Lower leg skin (tissue), 4 donors: Measurements from ENCODE around the gene EVL. TPM values are rescaled to one million over a fixed set of nuclear protein-coding genes. Genes with fewer than 3 reads are reported as not detected.

Experiments
- DNase-seq, 2 donors: peaks; one replicate each; pipeline ENCODE4 v3.0.0-alpha.2; 2019; ENCODE audit warnings: low spot score in 2 of 2
- H3K4me3 ChIP-seq: fragments of 200-600 bp; sonication (generic); 2 replicates; pipeline ENCODE4 v1.5.1; 2017; ENCODE audit warnings: mild to moderate bottlenecking, low read depth; ENCODE audit not compliant: poor library complexity, severe bottlenecking
- POLR2A ChIP-seq, 2 donors: fragments of 450-650 bp; IDR thresholded peaks; one replicate each; pipeline ENCODE4 v1.6.1; 2016 to 2017; ENCODE audit warnings: antibody characterized with exemption in 2 of 2, mild to moderate bottlenecking in 1 of 2, moderate library complexity in 1 of 2
- WGBS, 2 donors: methylation state at CpG; one replicate each; pipeline ENCODE4 v1.1.5; 2018; 5-methylcytosine and 5-hydroxymethylcytosine counted together
- intact Hi-C: fragments of 100-400 bp; cut with DNase I; formaldehyde crosslinking; loops from one replicate; pipeline ENCODE4 v1.15.0; 2023; ENCODE audit warnings: low total_unique reads
- total RNA-seq, 4 donors: library from RNA; depleted of rRNA; stranded (reverse); fragments of >200 nt; gene quantifications; one replicate each; pipeline ENCODE4 v1.1.0, GENCODE V29; 2016
- TF ChIP-seq, protein P1 (sequence below), 3 donors: fragments of 450-650 bp; IDR thresholded peaks; one replicate each; pipeline ENCODE4 v1.5.1; 2016; ENCODE audit warnings: antibody characterized with exemption in 3 of 3, mild to moderate bottlenecking in 3 of 3, moderate library complexity in 2 of 3

EVL gene
- total RNA-seq, 4 donors from 2014 or later, result 26.4 to 51.4 (median 40.9) TPM

DNA sequence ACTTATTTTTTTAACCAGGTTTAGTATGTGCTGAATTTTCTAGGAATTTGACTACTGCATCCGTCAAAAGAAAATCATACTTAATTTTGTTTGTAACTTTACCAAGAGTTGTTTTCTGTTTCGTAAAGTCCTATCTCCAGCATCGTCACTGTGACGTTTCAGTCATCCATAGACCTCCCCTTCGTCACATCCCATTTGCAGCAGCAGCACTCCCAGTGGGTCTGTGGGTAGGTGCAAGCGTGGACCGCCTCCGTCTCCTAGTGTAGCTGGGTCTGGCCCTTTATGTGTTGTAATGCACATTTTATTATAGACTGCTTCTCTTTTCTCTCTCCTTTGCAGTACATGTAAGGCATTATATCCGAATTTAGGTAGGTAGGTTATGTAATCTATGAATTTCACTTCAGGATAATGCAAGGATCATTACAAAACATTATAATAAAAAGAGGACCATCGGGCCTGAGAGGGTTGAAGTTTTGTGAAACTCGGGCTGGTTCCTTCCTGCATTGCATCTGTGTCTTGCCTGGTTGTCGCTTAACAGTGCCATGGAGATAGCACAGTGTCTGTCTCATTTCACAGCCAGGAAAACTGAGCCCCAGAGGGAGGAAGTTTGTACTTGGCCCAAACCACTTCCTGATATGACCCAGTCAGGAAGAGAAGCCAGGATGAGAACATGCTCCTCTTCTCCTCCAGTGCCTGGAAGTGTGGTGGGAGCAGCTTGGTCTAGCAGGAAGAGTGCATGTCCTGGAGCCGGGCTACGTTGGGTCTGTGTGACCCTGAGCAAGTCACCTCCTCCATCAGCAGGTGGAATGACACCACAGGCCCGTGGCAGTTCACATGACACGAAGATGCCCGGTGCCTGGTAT lies 41.3 kb downstream of the EVL start:
- TF ChIP-seq, protein P1, sequence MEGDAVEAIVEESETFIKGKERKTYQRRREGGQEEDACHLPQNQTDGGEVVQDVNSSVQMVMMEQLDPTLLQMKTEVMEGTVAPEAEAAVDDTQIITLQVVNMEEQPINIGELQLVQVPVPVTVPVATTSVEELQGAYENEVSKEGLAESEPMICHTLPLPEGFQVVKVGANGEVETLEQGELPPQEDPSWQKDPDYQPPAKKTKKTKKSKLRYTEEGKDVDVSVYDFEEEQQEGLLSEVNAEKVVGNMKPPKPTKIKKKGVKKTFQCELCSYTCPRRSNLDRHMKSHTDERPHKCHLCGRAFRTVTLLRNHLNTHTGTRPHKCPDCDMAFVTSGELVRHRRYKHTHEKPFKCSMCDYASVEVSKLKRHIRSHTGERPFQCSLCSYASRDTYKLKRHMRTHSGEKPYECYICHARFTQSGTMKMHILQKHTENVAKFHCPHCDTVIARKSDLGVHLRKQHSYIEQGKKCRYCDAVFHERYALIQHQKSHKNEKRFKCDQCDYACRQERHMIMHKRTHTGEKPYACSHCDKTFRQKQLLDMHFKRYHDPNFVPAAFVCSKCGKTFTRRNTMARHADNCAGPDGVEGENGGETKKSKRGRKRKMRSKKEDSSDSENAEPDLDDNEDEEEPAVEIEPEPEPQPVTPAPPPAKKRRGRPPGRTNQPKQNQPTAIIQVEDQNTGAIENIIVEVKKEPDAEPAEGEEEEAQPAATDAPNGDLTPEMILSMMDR (IDR thresholded peaks at IDR 0.05), result no peak
- no peak for TF ChIP-seq POLR2A (IDR thresholded peaks at IDR 0.05)
- no peak overlapping the region for H3K4me3 ChIP-seq
- DNase-seq, result peak in 1 of 2 donors; percentile 26
- intact Hi-C loops, result loop anchor here (5.0 kb wide), 1 partner anchor 129 kb away; no protein-coding TSS in a partner anchor
- WGBS, 2 donors, result 79 to 85% methylated on average over 17 of the region's 17 CpGs

DNA sequence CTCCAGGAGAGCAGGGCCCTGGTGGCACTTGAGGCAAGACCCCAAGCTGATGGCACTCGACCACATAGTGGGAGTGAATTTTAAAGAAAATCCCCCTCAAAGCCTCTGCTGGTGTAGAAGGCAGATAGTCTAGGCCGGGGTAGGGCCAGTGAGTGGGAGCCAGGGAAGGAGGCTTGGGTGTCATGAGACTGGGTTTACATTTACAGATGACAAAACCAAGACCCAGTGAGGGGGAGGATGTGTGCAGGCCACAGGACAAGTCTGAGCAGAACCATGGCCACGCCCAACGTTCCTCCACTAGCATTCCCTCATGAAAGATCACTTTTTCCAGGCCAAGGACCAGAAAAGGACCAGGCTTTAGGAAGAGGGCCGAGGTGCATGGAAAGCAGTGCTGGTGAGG lies 42.0 kb downstream of the EVL start:
- intact Hi-C loops, result loop anchor here (5.0 kb wide), 1 partner anchor 130 kb away; no protein-coding TSS in a partner anchor
- WGBS, 2 donors, result 52 to 64% methylated on average over 5 of the region's 5 CpGs
- H3K4me3 ChIP-seq, result no peak overlapping the region
- no peak for TF ChIP-seq POLR2A (IDR thresholded peaks at IDR 0.05)
- TF ChIP-seq, protein P1 (IDR thresholded peaks at IDR 0.05), result no peak
- DNase-seq, result no peak

DNA sequence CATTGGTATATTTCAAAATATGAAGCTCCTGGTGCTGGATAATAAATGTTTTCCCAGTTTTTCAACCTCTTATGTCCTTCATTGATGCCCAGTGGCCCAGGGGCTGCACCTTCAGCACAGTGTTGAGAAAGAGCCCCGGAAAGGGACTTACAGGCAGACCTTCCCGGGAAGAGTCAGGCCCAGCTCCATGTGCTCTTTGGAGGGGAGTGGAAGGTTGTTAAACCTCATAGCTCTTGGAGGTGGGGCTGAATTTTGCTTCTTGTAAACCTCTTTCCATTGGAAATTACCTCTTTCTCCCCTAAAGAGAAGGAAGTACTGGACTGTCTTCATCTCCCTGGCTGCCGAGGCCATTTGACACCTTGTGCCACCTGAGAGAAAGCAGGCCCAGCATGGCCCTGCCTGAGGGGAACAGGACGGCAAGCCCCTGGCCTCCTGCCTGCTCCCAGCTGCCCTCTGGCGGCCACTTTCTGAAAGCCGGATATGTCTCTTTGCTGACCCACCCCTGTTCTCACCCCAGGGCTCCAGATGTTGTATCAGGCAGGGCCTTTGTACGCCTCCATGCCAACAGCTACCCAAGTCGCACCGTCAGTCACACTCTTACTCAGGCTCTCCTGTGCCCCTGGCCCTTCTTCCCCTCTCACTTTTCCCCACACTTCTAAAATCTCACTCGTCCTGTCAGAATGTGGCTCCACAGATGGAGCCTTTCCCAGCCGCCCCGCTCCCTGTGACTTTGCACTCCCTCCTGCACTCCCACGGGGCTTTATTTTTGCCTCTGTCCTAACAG lies 43.0 kb downstream of the EVL start:
- no peak for TF ChIP-seq POLR2A (IDR thresholded peaks at IDR 0.05)
- TF ChIP-seq, protein P1 (IDR thresholded peaks at IDR 0.05), result peak in 1 of 3 donors; percentile 85
- no peak overlapping the region for H3K4me3 ChIP-seq
- intact Hi-C loops, result loop anchor here (5.0 kb wide), 1 partner anchor 131 kb away; no protein-coding TSS in a partner anchor
- WGBS, 2 donors, result 29 to 30% methylated on average over 13 of the region's 13 CpGs
- peak; percentile 69 to 97 for DNase-seq

DNA sequence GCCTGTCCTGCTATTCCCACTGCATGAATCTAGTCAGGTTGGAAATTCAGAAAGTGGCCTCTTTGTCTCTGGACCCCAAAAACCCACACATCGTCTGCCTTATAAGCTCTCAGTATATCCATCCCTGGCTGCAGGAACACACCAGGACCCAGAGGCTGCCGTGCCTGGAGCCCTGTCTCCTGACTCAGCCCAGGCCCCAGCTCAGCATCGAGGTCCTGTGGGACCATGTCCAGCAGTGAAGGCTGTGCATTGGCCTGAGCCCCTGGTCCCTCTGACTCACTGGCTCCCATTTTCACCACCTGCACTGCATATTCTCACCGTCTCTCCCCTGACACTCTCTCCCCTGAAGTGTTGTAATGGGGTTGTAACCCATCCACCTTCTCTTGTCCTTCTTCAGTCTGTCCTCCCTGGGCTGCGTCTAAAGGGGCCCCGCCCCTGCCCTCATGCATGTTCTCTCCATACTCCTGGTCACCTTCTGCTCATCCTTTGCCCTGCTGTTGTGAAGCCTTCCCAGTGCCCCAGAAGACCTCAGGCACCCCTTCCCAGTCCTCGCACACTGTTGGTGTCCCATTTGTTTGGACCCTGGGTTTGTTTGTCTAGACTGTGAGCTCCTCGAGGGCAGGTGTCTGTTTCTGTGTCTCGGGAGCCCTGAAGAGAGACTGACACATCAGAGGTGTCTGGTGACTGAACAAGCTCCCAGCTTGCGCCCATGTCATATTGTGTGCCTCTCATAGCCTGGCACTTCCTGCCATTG lies 43.8 kb downstream of the EVL start:
- TF ChIP-seq POLR2A (IDR thresholded peaks at IDR 0.05), result no peak
- TF ChIP-seq, protein P1 (IDR thresholded peaks at IDR 0.05), result no peak
- intact Hi-C loops, result loop anchor here (5.0 kb wide), 1 partner anchor 132 kb away; no protein-coding TSS in a partner anchor
- whole genome bisulfite sequencing, 2 donors, result 81 to 89% methylated on average over 10 of the region's 10 CpGs
- no peak overlapping the region for H3K4me3 ChIP-seq
- no peak for DNase-seq

DNA sequence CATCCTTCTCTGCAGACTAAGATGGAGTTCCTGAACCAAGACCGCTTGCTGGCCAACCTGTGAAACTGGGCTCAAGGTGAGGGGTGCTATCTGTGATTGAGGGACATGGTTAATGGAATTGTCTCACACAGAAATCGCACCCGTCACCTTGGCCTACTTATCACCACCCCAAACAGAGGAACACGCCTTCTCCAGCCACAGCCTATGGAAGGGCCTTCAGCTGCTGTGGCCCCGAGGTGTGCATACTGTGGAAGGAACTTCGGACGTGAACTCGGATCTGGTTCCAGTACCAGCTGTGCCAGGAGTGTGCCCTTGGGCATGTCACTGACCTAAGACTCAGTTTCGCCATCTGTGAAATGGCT lies 44.4 kb downstream of the EVL start:
- no peak for DNase-seq
- WGBS, 2 donors, result 91 to 96% methylated on average over 9 of the region's 9 CpGs
- TF ChIP-seq, protein P1 (IDR thresholded peaks at IDR 0.05), result no peak
- TF ChIP-seq POLR2A (IDR thresholded peaks at IDR 0.05), result no peak
- intact Hi-C loops, result loop anchor here (5.0 kb wide), 1 partner anchor 132 kb away; no protein-coding TSS in a partner anchor
- H3K4me3 ChIP-seq, result no peak overlapping the region
